Adipocyte (in vitro differentiated cells): ENCODE data around the gene HYCC2.
"Not testable (repeated sequence)": the region's sequence is repeated elsewhere in the genome, so short reads cannot be mapped to it uniquely, and the experiment has no call there.

ENCODE experiments used
- DNase-seq: peaks from one replicate; pipeline ENCODE4 v3.0.0-alpha.2; 2015; ENCODE audit warnings: low read depth
- H3K27me3 ChIP-seq: replicated peaks from 2 replicates; pipeline ENCODE4 v1.7.0; 2013; ENCODE audit warnings: mild to moderate bottlenecking, low read length, moderate library complexity; ENCODE audit not compliant: control insufficient read depth, insufficient read depth
- H3K36me3 ChIP-seq: 2 replicates; pipeline ENCODE4 v1.7.0; 2013; ENCODE audit warnings: low read length, mild to moderate bottlenecking, moderate library complexity; ENCODE audit not compliant: control insufficient read depth, insufficient read depth, severe bottlenecking
- H3K4me1 ChIP-seq: 2 replicates; pipeline ENCODE4 v1.7.0; 2013; ENCODE audit warnings: mild to moderate bottlenecking, low read length, moderate library complexity; ENCODE audit not compliant: control insufficient read depth, insufficient read depth
- H3K4me3 ChIP-seq: 2 replicates; pipeline ENCODE4 v1.7.0; 2013; ENCODE audit warnings: mild to moderate bottlenecking, low read length, moderate library complexity
- H3K9ac ChIP-seq: 2 replicates; pipeline ENCODE4 v1.7.0; 2013; ENCODE audit warnings: mild to moderate bottlenecking, low read length, moderate library complexity
- H3K9me3 ChIP-seq: 2 replicates; pipeline ENCODE4 v1.7.0; 2013; ENCODE audit warnings: mild to moderate bottlenecking, low read length, moderate library complexity; ENCODE audit not compliant: control insufficient read depth

The HYCC2 gene

DNA sequence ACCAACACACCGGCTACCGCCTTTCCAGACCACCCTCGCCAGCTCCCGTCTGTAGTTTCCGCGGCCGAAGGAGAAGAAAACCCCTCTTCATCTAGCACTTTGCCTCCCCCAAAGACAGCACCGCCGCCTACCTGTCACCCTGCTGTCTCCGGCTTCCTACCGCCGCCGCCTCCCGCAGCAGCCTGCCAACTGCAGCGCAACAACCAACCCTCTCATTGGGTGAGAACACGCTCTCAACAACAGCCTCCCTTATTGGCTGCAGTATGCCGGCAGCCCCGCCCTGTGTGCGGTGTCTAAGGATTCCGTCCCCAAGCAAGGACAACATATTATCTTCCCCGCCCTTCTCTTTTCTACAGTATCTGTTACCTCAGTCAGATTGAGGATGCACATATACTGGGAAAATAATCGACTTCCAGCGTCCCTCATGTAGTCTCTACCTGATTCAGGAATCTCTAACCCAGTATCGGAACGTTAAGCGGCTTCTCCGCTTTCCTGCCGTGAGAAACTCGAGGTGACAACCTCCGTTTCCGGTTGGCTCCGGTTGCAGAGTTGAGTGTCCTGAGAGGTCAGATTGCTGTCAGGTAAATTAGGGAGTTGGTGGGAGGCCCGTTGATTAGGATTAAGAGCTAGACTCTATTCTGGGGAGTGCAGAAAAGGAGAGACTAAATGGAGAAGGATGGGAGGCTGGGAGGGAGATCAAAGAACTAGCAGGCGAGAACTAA is at the start of gene HYCC2, which contains the start of gene NDUFB3:
Gene HYCC2 (minus strand): TSS at position 193 of the 722 bp plus-strand sequence. CDS start 47,662 bp downstream, outside the sequence.
Gene NDUFB3 (plus strand): TSS at position 523 of the 722 bp plus-strand sequence. CDS start 6,882 bp downstream, outside the sequence.
- Histone ChIP-seq H3K9ac (peak within 1 kb of the TSS; percentile 99), H3K4me3 (peak within 1 kb of the TSS; percentile 99), H3K36me3 (no peaks in the 10 kb centered on the region), H3K4me1 (peaks cover 45% of the 10 kb centered on the region), H3K9me3 (no peaks in the 10 kb centered on the region), H3K27me3 (no peaks in the 10 kb centered on the region)
- peak; percentile 96 for DNase-seq

DNA sequence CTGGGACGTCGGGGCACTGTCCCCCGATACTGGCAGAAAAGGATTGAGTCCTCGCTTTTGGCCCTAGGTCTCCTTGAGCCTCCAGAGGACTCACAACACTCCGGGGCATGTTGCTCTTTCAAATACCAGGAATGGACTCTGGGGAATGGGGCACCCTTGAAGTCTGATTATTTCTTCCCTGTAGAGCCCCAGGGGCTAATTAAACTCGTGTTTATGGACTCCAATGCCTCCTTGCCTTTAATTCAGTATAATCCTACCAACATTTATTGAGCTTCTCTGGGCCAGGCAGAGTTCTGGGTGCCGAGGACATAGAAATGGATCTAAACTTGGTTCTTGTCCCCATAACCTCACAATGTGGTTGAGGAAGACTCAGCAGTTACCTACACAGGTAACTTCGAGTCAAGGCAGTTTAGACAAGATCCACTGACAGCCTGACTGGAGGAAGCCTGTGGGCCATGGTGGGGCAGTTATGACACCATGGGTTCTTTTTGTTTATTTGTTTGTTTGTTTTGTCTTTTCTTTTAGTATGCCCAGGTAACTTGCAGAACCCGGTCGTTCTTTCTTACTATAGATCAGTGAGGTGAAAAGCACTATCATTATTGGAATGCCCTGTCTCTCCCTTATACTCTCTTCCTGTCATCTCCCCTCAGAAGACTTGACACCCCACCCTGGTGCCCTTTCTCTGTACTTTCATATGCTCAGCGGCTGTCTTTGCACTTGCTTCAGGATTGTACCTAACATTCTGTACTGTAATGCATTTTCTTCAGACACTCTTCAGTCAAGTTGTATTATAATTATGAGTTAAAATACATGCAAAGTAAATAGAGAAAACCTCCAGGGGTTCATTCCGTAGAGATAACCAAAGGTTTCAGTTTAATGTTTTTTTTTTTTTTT is 47.7 kb upstream of the HYCC2 start:
- Histone ChIP-seq H3K36me3 (peaks cover 16% of the 10 kb centered on the region), H3K9me3 (no peaks in the 10 kb centered on the region), H3K4me3 (peak overlapping the region; percentile 91), H3K27me3 (no peaks in the 10 kb centered on the region), H3K9ac (peak overlapping the region; percentile 100), H3K4me1 (peaks cover 51% of the 10 kb centered on the region)
- peak; percentile 59 for DNase-seq

DNA sequence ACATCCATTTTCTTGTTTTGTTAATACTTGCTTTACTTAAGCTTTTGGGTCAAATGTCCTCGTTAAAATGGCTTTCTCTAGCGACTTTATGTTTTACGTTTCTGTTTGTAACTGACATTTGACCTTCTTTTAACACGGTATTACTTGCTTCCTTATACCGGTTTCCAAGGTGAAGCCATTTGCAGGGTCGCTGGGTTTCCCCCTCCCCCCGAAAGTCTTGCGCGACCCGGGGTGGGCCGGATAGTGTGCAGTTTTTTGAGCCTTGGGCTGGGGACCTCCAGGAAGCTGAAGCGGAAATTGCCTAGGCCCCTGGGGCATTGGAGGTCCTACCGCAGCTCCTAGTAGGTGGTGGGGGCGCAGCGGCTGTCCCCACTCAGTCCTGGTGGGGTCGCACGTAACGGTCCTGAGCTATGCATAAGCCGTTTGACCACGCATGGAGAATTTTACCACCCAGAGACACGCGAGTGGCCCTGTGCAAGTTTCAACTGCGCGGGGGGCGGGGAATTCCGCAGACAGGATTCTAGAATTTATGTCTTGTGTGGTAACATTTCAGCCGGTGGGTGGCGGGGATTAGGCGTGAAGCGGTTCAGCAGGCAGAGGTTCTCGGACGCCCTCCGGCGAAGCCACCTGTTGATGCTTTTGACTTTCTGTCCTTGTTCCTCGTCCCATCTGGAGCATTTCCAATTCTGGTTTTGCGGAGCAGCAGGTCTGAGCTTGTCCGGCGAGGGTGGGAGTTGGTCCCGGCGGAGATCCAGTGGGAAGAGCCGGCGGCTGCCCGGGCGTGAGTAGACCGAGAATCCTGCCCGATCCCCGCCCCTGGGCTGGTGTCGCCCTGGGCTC is 46.9 kb upstream of the HYCC2 start:
- peaks cover 11% of the 10 kb centered on the region for H3K36me3 ChIP-seq
- peak; percentile 91 for DNase-seq
- H3K27me3 ChIP-seq: no peaks in the 10 kb centered on the region
- H3K4me3 ChIP-seq: peak overlapping the region; percentile 91
- peak overlapping the region; percentile 100 for H3K9ac ChIP-seq
- peaks cover 43% of the 10 kb centered on the region for H3K4me1 ChIP-seq
- no peaks in the 10 kb centered on the region for H3K9me3 ChIP-seq

DNA sequence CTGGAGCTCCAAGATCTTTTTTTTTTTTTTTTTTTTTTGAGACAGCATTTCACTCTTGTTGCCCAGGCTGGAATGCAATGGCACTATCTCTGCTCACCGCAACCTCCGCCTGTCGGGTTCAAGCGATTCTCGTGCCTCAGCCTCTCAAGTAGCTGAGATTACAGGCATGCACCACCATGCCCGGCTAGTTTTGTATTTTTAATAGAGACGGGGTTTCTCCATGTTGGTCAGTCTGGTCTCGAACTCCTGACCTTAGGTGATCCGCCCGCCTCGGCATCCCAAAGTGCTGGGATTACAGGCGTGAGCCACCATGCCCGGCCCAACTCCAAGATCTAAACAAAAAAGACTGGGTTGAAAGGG is 46.2 kb upstream of the HYCC2 start:
- Histone ChIP-seq H3K4me3 (peak overlapping the region; percentile 91), H3K4me1 (peaks cover 37% of the 10 kb centered on the region), H3K9ac (peak overlapping the region; percentile 100)
- not testable (repeated sequence) for H3K36me3 ChIP-seq, H3K27me3 ChIP-seq, DNase-seq, H3K9me3 ChIP-seq

DNA sequence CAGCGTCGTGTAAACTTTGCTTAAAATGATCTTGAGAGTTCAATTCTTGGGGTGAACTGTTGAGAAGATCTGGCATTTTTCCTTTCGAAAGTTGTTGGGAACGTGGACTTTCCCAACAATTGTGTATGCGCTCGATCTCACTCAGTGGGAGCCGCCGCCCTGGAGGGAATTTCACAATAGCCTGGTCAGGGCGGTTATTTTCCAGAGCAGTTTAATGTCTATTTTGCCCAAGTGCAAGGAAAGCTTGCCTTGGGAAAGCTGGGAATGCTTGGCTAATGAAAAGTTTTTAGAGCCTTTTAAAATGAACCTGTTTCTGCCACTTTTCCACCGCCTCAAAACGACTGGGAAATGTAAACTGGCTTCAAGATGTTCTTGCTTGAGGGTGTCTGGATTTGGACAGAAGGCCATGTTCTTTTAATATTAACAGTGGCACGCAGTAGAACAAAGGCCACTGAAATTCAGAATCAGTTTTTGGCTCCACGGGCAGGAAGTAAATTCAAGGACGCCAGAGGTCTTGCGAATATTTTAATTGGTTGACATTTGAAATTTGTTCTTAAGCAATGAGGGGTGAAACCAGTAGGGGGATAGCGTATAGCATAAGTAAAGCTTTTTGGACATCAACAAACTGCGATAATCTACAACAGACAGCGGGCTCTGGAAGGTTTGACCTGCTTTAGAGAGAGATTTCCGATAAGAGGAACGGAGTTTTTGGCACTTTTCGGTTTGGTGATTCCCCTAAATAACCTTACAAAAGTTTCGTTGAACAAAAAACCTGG is 45.7 kb upstream of the HYCC2 start:
- H3K9me3 ChIP-seq: no peaks in the 10 kb centered on the region
- peak overlapping the region; percentile 91 for H3K4me3 ChIP-seq
- peak; percentile 92 for DNase-seq
- H3K36me3 ChIP-seq: peaks cover 5% of the 10 kb centered on the region
- peak overlapping the region; percentile 100 for H3K9ac ChIP-seq
- H3K4me1 ChIP-seq: peaks cover 35% of the 10 kb centered on the region
- H3K27me3 ChIP-seq: no peaks in the 10 kb centered on the region

DNA sequence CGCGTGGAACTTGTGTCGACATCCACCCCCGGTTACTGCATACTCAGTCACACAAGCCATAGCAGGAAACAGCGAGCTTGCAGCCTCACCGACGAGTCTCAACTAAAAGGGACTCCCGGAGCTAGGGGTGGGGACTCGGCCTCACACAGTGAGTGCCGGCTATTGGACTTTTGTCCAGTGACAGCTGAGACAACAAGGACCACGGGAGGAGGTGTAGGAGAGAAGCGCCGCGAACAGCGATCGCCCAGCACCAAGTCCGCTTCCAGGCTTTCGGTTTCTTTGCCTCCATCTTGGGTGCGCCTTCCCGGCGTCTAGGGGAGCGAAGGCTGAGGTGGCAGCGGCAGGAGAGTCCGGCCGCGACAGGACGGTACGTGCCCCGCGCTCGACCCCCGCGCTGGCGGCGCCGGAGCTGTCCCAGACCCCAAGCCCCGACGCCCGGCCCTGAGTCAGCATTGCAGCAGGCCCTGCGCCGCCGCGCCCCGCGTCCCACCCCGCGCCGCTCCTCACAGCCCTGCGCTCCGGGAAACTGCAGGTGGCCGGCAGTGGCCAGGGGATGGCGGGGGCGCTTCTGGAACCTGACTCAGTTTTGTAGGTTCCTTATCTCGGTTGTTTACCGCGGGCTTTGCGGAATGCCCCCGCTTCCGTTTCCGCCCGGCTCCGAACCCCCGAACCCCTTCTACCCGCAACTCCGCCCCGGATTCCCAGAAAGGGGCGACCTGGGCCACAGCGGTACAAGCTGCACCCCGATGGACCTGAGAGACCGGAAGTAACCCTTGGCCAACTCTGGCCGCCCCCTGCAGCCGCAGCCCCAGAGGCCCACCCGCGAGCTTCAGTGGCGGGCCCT is 44.9 kb upstream of the HYCC2 start, which contains the start of gene CFLAR:
Gene CFLAR (plus strand): TSS at position 50 of the 844 bp plus-strand sequence. CDS start 13,702 bp downstream, outside the sequence.
- H3K4me1 ChIP-seq: peaks cover 27% of the 10 kb centered on the region
- H3K36me3 ChIP-seq: peaks cover 4% of the 10 kb centered on the region
- no peaks in the 10 kb centered on the region for H3K27me3 ChIP-seq
- no peaks in the 10 kb centered on the region for H3K9me3 ChIP-seq
- peak; percentile 83 for DNase-seq
- peak within 1 kb of the TSS; percentile 100 for H3K9ac ChIP-seq
- peak within 1 kb of the TSS; percentile 91 for H3K4me3 ChIP-seq

DNA sequence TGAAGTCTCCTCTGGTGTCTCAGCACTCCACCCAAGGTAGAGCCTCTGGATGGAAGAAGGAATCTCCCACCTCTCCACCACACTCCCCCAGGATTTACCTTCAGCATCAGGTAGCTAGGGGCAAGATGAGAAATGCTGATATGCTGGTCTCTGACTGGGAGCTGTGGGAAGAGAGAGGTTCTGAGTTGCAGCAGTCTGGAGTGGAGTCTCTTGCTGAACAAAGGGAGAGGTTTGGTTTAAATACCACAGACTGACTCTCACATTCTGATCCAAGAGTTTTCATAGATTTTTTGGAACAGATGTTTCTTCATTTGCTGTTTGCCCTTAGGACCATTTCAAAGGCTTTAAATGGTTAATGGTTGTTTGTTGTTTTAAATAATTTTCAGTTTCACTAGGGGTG is 43.4 kb upstream of the HYCC2 start:
- Histone ChIP-seq H3K36me3 (no peaks in the 10 kb centered on the region), H3K4me3 (peak overlapping the region; percentile 91), H3K27me3 (no peaks in the 10 kb centered on the region), H3K9me3 (no peaks in the 10 kb centered on the region), H3K4me1 (peaks cover 13% of the 10 kb centered on the region), H3K9ac (peak overlapping the region; percentile 100)
- no peak for DNase-seq

DNA sequence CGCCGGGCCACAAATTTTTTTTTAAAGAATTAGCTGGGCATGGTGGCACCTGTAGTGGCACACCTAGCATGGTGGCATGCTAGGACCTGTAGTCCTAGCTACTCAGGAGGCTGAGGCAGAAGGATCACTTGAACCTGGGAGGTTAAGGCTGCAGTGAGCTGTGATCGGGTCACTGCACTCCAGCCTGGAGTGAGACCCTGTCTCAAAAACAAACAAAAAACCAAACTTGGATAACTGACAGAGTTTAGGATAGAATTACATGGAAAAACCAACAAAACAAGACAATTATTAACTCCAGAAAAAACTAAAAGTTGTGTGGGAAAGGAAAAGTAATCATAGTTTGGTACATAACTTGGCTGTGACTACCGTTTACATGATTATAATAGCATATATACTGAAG is 42.9 kb upstream of the HYCC2 start:
- DNase-seq: no peak
- Histone ChIP-seq H3K27me3 (no peaks in the 10 kb centered on the region), H3K4me1 (peaks cover 14% of the 10 kb centered on the region), H3K9ac (peak overlapping the region; percentile 100), H3K9me3 (no peaks in the 10 kb centered on the region), H3K36me3 (no peaks in the 10 kb centered on the region), H3K4me3 (peak overlapping the region; percentile 91)

DNA sequence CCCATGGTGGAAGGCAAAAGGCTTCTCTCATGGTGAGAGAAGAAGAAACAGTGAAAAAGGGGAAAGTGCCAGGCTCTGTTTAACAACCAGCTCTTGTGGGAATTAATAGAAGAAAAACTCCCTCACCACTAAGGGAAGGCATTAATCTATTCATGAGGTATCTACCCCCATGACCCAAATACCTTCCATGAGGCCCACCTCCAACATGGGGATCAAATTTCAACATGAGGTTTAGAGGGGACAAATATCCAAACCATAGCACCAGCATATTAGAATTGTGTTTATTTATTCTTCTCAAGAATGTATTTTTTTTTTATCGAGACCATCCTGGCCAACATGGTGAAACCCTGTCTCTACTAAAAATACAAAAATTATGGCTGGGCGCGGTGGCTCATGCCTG is 39.6 kb upstream of the HYCC2 start:
- H3K4me3 ChIP-seq: no peak overlapping the region
- DNase-seq: no peak
- peaks cover 22% of the 10 kb centered on the region for H3K4me1 ChIP-seq
- H3K27me3 ChIP-seq: no peaks in the 10 kb centered on the region
- no peaks in the 10 kb centered on the region for H3K36me3 ChIP-seq
- H3K9me3 ChIP-seq: no peaks in the 10 kb centered on the region
- H3K9ac ChIP-seq: no peak overlapping the region
